Endothelial cell of hepatic sinusoid (primary cell): ENCODE results near the gene ARAF.
"Not testable (repeated sequence)": the region's sequence is repeated elsewhere in the genome, so short reads cannot be mapped to it uniquely, and the experiment has no call there.

Experiments
- in situ Hi-C: cut with HindIII; loops from 2 replicates; pipeline ENCODE4 v1.10.0; 2017; ENCODE audit warnings: low sequenced_read_pairs

ARAF gene

DNA sequence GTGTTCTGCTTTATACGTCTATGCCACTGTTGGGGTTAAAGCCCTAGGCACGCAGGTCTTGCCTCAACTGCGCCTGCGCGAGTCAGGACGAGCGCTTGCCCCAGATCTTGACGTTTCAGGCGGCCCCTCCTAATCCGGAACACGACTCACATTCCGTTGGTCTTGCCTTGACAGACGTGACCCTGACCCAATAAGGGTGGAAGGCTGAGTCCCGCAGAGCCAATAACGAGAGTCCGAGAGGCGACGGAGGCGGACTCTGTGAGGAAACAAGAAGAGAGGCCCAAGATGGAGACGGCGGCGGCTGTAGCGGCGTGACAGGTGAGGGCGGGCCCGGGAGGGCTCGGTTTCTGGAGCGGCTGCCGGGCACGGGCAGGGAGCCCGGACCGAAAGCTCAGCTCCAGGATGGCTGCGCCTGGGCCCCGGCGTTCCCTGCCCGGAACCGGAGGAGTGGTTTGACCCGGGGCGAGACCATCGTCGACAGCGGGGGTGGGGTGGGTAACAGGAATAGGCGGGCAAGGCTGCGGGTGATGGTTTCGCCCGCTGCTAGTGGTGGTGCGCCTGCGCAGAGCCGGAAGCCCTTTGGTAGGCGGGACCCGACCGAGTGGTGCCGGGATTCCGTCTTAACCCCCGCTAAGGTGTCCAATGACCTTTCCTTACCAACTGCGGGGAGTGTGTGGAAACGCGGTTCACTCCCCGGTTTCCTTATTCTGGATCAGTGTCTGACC is at the start of gene ARAF:
Gene ARAF, plus strand, starts transcription at position 272 of the 725 bp plus-strand sequence. CDS start 1,763 bp downstream, outside the sequence.
- in situ Hi-C loops = no loop called here

DNA sequence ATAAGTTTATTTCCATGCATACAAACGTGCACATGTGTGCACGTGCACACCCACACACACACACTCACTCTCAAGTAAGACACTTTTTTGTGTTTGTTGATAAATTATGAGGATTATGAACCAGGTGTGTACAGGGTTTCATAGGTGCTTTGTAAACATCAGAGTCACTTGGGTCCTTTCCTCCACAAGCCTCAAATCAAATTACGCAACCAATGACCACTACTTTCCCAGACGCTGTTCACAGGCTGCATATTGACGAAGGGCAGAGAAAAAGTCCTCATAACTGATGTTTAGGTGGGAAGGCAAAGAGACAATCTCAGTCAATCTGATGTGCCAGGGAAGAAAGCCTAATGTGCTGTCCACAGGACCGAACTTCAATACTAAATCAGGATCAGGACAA is 48.6 kb upstream of the ARAF start:
- in situ Hi-C loops = not testable (repeated sequence)

DNA sequence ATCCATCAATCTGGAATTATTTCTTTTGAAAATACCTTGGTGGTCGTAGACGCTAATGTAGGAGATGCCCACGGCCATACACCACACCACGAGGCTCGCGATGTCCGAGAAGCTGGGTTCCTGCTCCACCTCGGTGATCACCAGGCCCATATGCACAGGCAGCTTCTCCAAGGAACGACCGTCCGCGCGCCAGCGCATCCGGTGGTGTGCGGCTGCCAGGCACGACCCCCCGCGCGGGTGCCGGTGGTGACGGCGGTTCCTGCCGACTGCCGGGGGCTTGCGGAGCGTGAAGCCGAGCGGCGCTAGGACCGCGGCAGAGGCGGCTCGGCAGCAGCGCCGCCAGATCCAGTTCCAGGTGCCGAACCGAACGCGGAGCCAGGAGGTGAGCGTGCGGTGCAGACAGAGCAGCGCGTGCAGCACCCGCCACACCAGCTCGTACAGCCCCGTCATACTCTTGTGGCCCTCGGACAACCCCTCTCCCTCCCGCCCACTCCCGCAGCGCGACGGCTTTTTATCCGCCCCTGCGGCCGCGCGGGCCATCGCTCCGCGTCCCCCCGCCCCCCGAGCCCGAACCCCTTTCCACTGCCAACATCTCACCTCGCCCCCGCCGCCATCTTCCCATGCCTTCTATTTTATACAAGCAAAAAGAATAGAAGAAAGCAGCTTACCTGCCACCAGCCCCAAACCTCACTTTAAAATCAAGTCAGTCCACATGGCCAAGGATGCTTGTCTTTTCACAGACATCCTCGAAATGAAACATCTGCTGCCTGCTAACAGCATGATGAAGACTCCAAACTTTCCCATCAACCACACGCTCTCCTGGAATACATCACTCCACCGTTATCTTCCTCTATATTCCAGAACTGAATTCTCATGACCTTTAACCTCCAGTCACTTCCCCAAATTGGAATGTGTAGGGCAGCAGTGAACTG is 47.7 kb upstream of the ARAF start:
- in situ Hi-C loops = not testable (repeated sequence)

DNA sequence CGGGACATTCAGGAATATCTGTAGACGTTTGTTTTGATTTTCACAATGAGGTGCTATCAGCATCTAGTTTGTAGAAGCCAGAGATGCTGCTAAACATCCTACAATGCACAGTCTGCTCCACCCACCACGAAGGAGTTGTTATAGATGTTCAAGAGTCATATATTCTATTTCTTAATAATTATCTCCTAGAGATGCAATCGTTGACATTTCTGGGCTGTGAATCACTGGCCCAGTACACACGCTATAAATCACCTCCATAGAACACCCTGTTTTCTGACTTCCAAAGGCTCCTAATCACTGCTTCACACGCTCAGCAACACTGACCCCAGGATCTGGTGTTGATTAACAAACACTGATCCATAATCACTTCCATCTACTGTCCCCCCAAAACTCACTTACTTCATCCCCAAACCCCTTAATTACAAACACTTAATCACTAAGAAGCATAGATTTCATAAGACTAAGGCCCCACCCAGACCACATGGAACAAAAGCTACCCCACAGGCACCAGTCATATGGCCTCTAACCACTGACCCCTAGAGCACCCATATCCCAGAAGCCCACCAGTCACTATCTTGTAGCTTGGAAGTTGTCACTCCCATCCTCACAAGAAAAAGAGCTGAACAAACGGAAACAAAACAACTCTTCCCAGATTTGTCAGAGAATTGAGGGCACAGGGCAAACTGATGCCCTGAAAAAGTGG is 46.3 kb upstream of the ARAF start:
- in situ Hi-C loops = no loop called here

DNA sequence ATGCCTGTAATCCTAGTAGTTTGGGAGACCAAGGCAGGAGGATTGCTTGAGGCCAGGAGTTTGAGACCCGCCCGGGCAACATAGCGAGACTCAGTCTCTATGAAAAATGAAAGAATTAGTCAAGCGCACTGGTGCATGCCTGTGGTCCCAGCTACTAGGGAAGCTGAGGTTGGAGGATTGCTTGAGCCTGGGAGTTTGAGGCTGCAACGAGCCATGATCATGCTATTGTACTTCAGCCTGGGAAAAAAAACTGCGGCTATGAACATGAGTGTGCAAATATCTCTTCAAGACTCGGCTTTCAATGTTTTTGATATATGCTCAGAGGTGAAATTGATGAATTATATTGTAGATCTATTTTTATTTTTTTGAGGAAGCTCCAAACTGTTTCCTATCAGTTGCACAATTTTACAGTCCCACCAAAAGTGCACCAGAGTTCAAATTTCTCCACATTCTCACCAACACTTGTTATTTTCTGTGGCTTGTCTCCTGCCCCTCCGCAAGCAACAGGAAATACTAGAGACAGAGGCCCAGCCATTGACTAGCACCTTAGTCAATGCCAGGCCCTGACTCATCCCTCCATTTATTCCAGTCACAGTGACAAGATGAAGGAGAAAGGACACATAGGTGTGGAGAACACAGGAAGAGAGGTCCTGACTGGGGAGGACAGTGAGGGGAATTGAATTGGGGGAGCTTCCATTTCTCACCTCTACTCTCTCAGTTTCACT is 44.9 kb upstream of the ARAF start:
- in situ Hi-C loops = no loop called here

DNA sequence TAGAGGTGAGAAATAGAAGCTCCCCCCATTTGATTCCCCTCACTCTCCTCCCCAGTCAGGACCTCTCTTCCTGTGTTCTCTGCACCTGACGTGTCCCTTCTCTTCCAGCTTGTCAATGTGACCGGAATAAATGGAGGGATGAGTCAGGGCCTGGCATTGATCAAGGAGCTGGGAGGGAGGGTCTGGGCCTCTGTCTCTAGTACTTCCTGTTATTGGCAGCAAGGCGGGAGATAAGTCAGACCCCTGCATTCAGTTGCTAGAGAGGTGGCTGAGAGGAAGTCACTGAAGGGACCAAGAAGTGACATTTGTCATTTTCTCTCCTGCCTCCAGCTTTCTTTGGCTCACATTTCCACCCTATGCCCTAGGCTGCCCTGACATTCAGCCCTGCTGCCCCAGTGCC is 42.9 kb upstream of the ARAF start:
- in situ Hi-C loops = no loop called here

DNA sequence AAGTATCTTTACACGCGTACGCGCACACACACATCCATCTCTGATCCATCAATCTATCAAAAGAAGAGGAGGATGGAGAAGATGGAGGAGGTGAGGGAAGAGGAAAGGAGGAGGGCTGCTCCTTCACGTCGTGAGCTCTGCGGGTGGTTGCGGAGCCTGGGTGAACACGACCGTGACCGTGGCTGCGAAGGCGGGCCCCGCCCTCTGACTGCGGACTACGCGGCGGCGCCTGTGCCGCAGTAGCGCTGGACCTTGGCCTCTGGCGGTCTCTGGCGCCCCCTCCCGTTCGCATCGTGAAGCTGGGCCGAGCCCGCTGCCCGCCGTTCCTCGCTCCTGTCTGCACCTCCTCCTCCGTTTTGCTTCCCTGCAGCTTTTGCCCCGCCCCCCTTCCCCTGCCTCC is 37.7 kb upstream of the ARAF start:
- in situ Hi-C loops = no loop called here

DNA sequence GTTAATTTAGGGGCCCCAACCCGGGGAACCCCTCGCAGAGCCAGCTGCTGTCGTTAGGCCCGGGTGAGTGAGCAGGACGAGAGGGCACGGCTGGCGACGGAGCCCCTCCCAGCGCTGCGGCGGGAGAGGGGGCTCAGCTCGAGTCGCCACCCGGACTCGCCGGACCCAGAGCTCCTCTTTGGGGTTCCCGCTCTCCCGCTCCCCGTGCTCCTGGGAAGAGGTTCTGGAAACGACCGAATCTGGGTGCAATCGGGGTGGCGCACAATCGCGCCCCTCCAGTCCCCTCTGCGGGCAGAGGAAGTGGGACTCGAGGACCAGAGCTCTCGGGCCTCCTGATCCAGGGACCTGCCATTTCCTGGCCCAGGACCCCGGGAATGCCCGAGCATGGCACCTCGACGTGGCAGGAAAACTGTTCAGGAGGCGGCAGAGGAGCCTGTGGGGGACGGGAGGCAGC is 37.3 kb upstream of the ARAF start:
- in situ Hi-C loops = no loop called here

DNA sequence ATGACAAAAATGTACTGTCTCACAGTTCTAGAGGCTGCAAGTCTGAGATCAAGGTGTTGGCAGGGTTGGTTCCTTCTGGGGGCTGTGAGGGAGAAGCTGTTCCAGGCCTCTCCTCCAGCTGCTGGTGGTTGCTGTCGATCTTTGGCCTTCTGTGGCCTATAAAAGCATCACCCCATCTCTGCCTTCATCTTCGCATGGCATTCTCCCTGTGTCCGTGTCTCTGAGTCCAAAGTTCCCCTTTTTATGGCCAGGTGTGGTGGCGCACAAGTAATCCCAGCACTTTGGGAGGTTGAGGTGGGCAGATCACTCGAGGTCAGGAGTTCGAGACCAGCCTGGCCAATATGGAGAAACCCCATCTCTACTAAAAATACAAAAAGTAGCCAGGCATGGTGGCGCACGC is 31.5 kb upstream of the ARAF start:
- in situ Hi-C loops = no loop called here

DNA sequence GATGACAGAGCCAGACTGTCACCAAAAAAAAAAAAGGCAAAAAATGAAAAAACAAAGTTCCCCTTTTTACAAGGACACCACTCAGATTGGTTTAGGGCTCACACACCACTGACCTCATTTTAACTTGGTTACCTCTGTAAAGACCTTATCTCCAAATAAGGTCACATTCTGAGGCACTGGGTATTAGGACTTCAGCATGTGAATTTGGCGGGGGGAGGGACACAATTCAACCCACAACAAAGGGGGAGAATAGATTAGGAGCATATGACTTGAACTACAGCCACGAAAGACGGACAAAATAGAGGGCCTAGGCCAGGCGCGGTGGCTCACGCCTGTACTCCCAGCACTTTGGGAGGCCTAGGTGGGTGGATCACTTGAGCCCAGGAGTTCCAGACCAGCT is 31.0 kb upstream of the ARAF start:
- in situ Hi-C loops = no loop called here

DNA sequence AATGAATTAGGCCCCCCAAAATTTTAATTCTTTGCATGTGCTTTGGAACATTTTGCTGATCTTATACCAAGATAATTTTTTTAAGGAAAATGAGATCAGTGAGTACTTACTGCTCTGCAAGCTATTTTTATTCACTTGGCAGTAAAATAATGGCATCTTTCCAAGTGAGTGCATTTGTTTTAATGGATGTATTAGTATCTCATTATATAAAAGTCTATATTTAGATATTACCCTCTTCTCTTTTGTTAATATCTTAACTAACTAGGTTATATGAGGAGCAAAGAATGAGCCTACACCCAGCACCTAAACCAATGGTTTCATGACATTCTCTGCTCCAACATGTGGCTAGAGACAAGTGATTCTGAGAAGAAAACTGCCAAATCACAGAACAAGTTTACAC is 21.1 kb upstream of the ARAF start:
- in situ Hi-C loops = no loop called here

DNA sequence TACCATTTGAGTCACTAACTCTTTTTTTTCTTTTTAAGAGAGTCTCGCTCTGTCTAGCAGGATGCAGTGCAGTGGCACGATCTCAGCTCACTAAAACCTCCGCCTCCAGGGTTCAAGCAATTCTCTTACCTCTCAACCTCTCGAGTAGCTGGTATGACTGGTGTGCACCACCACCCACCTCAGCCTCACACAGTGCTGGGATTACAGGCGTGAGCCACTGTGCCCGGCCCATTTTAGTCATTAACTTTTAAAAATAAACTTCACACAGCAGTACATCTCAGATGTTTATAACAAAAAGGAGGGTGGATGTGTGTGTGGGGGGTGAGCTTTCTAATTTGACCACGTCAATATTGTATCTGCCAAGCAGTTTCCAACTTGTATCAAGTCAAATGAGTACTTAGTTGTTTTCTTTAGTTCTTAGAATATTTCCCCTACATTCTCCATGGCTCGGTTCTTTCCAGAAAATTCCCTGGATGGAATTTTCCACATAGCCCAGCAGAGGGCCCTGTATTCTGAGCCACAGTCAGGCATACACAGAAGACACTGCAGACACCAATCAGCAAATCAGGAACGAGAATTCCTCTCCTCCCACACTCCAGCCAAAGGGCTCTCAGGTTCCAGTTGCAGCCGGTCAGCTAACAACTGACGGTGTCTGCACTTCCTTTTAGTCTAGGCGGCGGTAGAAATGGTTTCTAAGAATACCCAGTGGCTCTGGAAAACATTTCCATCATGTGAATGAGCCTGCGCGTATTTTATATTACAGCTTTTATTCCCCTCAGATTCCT is 20.1 kb upstream of the ARAF start:
- in situ Hi-C loops = no loop called here

DNA sequence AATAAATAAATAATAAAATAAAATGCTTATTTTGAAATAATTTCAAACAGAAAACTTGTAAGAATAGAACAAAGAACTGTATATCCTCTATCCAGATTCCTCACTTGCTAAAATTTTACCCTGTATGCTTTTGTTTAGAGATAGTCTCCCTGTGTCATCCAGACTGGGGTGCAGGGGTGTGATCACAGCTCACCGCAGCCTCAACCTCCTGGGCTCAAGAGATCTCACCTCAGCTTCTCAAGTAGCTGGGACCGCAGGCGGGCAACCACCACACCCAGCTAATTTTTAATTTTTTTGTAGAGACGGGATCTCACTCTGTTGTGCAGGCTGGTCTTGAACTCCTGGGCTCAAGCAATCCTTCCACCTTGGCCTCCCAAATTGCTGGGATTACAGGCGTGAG is 17.5 kb upstream of the ARAF start:
- in situ Hi-C loops = no loop called here

DNA sequence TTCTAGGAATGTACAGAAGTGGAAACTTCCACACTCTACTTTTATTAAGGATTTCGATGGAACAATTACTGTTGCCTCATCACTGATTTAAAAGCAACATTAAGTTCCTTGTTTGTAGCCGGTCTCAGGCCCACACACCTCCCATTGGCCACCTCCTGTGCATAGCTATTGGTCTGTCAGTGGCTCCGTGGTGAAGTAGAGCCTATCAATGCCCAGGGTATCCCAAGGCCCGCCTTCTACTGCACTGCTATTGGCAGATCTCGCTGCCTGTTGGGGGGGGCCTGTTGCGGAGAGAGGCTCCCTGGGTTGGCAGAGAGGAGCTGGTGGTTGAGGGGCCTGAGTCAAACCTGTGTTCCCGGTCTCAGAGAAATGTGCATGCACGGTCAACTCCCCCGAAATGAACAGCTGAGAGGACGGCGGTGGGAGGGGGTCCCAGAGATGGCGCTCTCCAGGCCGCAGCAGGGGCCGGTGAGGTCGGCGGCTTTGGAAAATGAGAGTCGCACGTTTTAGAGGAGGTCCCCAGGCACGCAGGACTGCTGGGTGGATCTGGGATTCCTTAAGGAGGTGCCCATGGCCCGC is 4.9 kb upstream of the ARAF start:
- in situ Hi-C loops = no loop called here

DNA sequence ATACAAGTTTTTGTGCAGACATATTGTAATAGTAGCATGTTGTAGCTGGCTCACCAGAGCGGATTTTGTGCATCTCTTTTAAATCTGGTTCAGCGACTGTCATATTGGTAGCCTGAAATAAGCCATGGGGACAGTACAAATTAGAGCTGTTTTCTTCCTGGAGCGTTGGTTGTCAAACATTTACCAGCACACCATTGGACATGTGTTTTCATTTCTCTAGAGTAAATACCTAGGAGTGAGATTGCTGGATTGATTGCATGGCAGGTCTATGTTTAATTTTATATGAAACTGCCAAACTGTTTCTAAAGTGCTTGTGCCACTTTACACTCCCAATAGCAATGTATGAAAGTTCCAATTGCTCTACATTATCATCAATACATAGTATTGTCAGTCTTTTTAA is 2.6 kb upstream of the ARAF start:
- in situ Hi-C loops = no loop called here

DNA sequence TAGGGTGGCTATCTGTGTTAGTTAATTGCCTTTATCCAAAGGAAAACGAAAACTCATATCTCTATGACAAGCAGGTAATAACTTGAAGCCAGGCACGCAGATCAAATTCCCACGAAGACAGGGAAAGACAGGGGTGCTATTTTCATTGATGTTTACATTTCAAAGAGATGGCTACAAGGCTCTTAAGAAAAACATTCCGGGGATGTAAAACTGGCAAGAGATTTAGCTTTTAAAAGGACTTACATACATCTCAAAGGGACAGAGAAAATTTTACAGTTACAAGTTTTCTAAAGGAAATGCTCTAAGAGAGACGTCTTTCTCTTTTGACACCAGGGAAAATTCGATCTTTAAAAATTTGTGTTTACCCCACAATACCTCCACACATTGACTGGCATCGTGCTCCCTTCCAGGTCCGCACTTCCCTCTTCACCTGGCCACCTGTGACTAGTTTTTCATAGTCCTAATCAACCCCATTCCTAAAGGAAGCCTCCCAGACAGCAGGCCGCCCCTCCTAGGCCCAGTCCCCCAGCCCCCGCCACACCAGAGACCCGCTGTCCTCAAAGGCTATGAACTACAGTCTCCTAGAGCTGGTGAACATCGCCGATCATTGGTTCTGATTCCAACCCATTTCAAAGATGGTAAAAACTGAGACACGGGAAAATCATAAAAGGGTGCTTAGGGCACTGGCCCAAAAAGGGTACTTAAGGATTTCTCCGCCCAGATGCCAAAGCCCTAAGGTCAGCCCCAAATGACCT is 649 bp upstream of the ARAF start:
- in situ Hi-C loops = no loop called here

DNA sequence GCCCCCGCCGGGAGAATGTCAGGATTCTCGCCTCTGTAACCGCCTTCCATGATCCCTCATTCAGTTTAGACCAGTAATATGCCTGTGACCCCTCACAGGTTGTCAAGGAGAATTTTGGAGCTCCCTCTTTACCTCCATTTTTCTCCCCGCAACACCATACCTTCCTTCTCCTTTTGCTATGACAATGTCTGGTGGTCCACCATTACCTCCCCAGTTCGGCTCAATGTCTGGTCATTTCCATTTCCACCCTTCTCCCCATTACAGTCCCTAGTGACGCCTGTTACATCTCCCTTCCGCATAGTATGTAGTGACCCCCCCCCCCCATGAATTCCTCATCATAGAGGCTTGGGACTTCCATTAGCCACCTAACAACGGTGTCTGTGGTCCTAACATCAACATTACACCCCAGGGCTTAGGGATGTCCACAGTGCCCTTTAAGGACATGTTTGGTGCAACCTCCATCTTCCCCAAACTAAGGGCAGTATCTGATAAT is 700 bp downstream of the ARAF start:
- in situ Hi-C loops = no loop called here

DNA sequence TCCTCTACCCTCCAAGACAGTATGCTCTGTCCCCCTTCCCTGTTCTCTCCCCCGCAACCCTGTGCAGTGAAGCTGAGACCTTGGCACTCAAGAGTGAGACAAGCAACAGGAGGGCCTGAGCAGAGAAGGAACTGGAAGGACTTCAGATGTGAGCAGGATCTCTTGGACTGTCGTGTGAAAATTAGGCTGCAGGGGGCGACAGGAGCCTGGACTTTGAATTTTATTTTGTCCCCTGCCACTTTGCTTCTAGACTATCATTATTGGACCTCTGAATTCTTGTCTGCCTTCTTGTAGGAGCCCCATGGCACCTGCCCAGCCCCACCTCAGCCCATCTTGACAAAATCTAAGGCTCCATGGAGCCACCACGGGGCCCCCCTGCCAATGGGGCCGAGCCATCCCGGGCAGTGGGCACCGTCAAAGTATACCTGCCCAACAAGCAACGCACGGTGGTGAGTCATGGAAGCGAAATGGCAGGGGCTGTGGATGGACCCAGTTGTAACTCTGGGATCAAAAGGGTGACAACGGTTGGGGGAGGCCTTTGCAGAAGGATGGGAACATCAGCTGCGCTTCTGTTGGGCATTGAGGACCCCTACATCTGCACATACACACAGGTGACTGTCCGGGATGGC is 1.7 kb downstream of the ARAF start:
- in situ Hi-C loops = no loop called here
